Colon (tissue), 2 donors: ENCODE measurements around the gene AMOTL2.

Experiments
- FAIRE-seq: peaks from 2 replicates; lab custom pipeline; 2012; peaks lifted over from hg19 to GRCh38; lab: Jason Lieb, UNC
- donor health status: control.
- donor health status: control.

AMOTL2 gene

GRCh38 chr3:134374105-134374790 is at the start of gene AMOTL2:
AMOTL2 (minus strand) TSS chr3:134374447; CDS start chr3:134371433, 3,014 bp downstream.
- no peak for FAIRE-seq

- FAIRE-seq = no peak
Measured at GRCh38 chr3:134423153-134423552, 48.9 kb upstream of the AMOTL2 start.

- no peak for FAIRE-seq
Measured at GRCh38 chr3:134419960-134420321, 45.7 kb upstream of the AMOTL2 start.

- FAIRE-seq = no peak
Measured at GRCh38 chr3:134419214-134419959, 45.1 kb upstream of the AMOTL2 start.

GRCh38 chr3:134409041-134409440 is 34.8 kb upstream of the AMOTL2 start:
- FAIRE-seq = no peak

GRCh38 chr3:134407239-134407625 is 33.0 kb upstream of the AMOTL2 start:
- FAIRE-seq = no peak

GRCh38 chr3:134406331-134407238 is 32.3 kb upstream of the AMOTL2 start:
- no peak for FAIRE-seq

GRCh38 chr3:134404366-134404885 is 30.2 kb upstream of the AMOTL2 start:
- no peak for FAIRE-seq

- no peak for FAIRE-seq
Measured at GRCh38 chr3:134397755-134398154, 23.5 kb upstream of the AMOTL2 start.

- FAIRE-seq = no peak
Measured at GRCh38 chr3:134395103-134395502, 20.9 kb upstream of the AMOTL2 start.

- FAIRE-seq = no peak
Measured at GRCh38 chr3:134394380-134394779, 20.1 kb upstream of the AMOTL2 start.

- no peak for FAIRE-seq
Measured at GRCh38 chr3:134393074-134393473, 18.8 kb upstream of the AMOTL2 start.

GRCh38 chr3:134392336-134392983 is 18.2 kb upstream of the AMOTL2 start:
- no peak for FAIRE-seq

GRCh38 chr3:134389865-134390264 is 15.6 kb upstream of the AMOTL2 start:
- no peak for FAIRE-seq

- FAIRE-seq = no peak
Measured at GRCh38 chr3:134388788-134389485, 14.7 kb upstream of the AMOTL2 start.

GRCh38 chr3:134388292-134388691 is 14.0 kb upstream of the AMOTL2 start:
- FAIRE-seq = no peak

GRCh38 chr3:134387293-134387692 is 13.0 kb upstream of the AMOTL2 start:
- no peak for FAIRE-seq

GRCh38 chr3:134384963-134385362 is 10.7 kb upstream of the AMOTL2 start:
- no peak for FAIRE-seq

- FAIRE-seq = no peak
Measured at GRCh38 chr3:134381831-134382442, 7.7 kb upstream of the AMOTL2 start.

- no peak for FAIRE-seq
Measured at GRCh38 chr3:134381076-134381475, 6.8 kb upstream of the AMOTL2 start.

GRCh38 chr3:134380249-134380648 is 6.0 kb upstream of the AMOTL2 start:
- FAIRE-seq = no peak
